Vagina (tissue), 2 donors: ENCODE data around the gene ABCB8. TPM values are rescaled to one million over a fixed set of nuclear protein-coding genes. Genes with fewer than 3 reads are reported as not detected.

ENCODE experiments used
- DNase-seq, 2 donors: peaks; one replicate each; pipeline ENCODE4 v3.0.0-alpha.2; 2017; ENCODE audit errors: extremely low spot score in 2 of 2
- H3K27ac ChIP-seq: fragments of 200-600 bp; sonication (generic); one replicate; pipeline ENCODE4 v1.5.1; 2019
- H3K27me3 ChIP-seq: fragments of 200-600 bp; sonication (generic); one replicate; pipeline ENCODE4 v1.5.1; 2019
- H3K36me3 ChIP-seq, 2 donors: fragments of 200-600 bp; sonication (generic); one replicate each; pipeline ENCODE4 v1.5.1; 2017 to 2019
- H3K4me1 ChIP-seq: fragments of 200-600 bp; sonication (generic); one replicate; pipeline ENCODE4 v1.5.1; 2019
- H3K4me3 ChIP-seq, 2 donors: fragments of 200-600 bp; sonication (generic); 1 replicate in 1 of 2; 2 replicates in 1 of 2; pipeline ENCODE4 v1.5.1; 2016 to 2019
- H3K9me3 ChIP-seq: fragments of 200-600 bp; sonication (generic); one replicate; pipeline ENCODE4 v1.5.1; 2019
- POLR2A ChIP-seq, 2 donors: fragments of 450-650 bp; IDR thresholded peaks; one replicate each; pipeline ENCODE4 v1.6.1; 2017; ENCODE audit warnings: antibody characterized with exemption in 2 of 2, mild to moderate bottlenecking in 2 of 2, moderate library complexity in 2 of 2
- POLR2AphosphoS5 ChIP-seq, 2 donors: sonication (generic); formaldehyde crosslinking; IDR thresholded peaks; one replicate each; pipeline ENCODE4 v1.9.0; 2017; ENCODE audit warnings: antibody characterized with exemption in 2 of 2, mild to moderate bottlenecking in 2 of 2, low read depth in 1 of 2; ENCODE audit not compliant: insufficient read depth in 1 of 2
- intact Hi-C: fragments of 100-400 bp; cut with DNase I; formaldehyde crosslinking; loops from one replicate; pipeline ENCODE4 v1.15.1; 2023
- total RNA-seq: library from RNA; depleted of rRNA; stranded (reverse); fragments of >200 nt; gene quantifications from one replicate; pipeline ENCODE4 v1.2.3, GENCODE V29; 2016
- TF ChIP-seq, protein P1 (sequence below), 3 experiments: fragments of 450-650 bp in 2 of 3; fragments of 200-600 bp in 1 of 3; sonication (generic) in 1 of 3; IDR thresholded peaks; one replicate each; pipeline ENCODE4 v1.5.1; 2017 to 2019; ENCODE audit warnings: antibody characterized with exemption in 3 of 3, mild to moderate bottlenecking in 2 of 3, moderate library complexity in 2 of 3

The ABCB8 gene
- total RNA-seq, 1 donor from 2014 or later: 38.3 TPM

DNA sequence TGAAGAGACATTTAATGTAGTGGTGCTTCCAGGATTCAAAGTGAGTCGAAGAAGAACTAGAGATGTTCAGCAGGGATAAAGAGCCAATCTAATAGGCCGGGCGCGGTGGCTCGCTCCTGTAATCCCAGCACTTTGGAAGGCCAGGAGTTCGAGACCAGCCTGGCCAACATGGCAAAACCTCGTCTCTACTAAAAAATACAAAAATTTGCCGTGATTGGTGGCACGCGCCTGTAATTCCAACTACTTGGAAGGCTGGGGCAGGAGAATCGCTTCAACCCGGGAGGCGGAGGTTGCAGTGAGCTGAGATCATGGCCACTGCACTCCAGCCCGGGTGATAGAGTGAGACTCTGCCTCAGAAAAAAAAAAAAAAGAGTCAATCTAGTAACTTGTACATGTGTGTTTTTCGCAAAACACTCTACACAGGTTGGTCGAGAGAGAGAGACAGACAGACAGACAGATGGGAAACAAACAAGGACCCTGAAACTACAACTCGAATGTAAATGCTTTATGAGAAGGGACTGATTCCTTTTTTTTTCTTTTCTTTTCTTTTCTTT is 775 bp downstream of the ABCB8 start:
- Histone ChIP-seq H3K9me3 (no peaks in the 10 kb centered on the region), H3K27me3 (no peaks in the 10 kb centered on the region), H3K4me1 (peaks cover 21% of the 10 kb centered on the region), H3K36me3 (peaks cover 0 to 3% of the 10 kb centered on the region in 2 donors), H3K27ac (peak overlapping the region; percentile 82), H3K4me3 (peak overlapping the region; percentile 65 to 90)
- no peak for TF ChIP-seq POLR2A (IDR thresholded peaks at IDR 0.05)
- TF ChIP-seq, protein P1, sequence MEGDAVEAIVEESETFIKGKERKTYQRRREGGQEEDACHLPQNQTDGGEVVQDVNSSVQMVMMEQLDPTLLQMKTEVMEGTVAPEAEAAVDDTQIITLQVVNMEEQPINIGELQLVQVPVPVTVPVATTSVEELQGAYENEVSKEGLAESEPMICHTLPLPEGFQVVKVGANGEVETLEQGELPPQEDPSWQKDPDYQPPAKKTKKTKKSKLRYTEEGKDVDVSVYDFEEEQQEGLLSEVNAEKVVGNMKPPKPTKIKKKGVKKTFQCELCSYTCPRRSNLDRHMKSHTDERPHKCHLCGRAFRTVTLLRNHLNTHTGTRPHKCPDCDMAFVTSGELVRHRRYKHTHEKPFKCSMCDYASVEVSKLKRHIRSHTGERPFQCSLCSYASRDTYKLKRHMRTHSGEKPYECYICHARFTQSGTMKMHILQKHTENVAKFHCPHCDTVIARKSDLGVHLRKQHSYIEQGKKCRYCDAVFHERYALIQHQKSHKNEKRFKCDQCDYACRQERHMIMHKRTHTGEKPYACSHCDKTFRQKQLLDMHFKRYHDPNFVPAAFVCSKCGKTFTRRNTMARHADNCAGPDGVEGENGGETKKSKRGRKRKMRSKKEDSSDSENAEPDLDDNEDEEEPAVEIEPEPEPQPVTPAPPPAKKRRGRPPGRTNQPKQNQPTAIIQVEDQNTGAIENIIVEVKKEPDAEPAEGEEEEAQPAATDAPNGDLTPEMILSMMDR (IDR thresholded peaks at IDR 0.05): no peak
- TF ChIP-seq POLR2AphosphoS5 (IDR thresholded peaks at IDR 0.05; ENCODE audit: insufficient read depth in 1 of 2, low read depth in 1 of 2): no peak
- intact Hi-C loops: loop anchor here (2.0 kb wide), 1 partner anchor 54 kb away; the partner anchor contains the start of gene TMUB1
- DNase-seq: no peak

DNA sequence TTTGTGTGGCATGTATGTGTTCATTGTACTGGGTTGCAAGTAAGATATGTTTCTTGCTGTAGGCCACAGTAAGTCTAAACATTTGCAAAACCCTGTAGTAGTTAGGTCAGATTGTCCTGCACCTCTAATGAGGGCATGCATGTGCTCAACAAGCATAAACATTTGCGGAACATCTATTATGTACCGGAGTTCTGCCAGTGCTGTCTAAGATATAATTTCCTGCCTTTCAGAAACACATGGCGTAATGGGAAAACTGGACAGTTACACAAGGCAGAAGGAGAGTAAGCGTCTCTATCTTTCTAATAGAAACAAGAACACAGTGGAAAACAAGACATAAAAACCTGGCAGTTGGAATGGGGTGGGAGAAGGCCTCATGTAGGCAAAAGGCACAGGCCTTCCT is 2.8 kb downstream of the ABCB8 start:
- H3K27me3 ChIP-seq: no peaks in the 10 kb centered on the region
- peaks cover 21% of the 10 kb centered on the region for H3K4me1 ChIP-seq
- TF ChIP-seq POLR2A (IDR thresholded peaks at IDR 0.05) (no peak), POLR2AphosphoS5 (IDR thresholded peaks at IDR 0.05; ENCODE audit: insufficient read depth in 1 of 2, low read depth in 1 of 2) (no peak)
- TF ChIP-seq, protein P1 (IDR thresholded peaks at IDR 0.05): no peak
- peaks cover 0 to 23% of the 10 kb centered on the region in 2 donors for H3K36me3 ChIP-seq
- no peak overlapping the region for H3K4me3 ChIP-seq
- no peak overlapping the region for H3K27ac ChIP-seq
- no peak for DNase-seq
- intact Hi-C loops: no loop called here
- no peaks in the 10 kb centered on the region for H3K9me3 ChIP-seq

DNA sequence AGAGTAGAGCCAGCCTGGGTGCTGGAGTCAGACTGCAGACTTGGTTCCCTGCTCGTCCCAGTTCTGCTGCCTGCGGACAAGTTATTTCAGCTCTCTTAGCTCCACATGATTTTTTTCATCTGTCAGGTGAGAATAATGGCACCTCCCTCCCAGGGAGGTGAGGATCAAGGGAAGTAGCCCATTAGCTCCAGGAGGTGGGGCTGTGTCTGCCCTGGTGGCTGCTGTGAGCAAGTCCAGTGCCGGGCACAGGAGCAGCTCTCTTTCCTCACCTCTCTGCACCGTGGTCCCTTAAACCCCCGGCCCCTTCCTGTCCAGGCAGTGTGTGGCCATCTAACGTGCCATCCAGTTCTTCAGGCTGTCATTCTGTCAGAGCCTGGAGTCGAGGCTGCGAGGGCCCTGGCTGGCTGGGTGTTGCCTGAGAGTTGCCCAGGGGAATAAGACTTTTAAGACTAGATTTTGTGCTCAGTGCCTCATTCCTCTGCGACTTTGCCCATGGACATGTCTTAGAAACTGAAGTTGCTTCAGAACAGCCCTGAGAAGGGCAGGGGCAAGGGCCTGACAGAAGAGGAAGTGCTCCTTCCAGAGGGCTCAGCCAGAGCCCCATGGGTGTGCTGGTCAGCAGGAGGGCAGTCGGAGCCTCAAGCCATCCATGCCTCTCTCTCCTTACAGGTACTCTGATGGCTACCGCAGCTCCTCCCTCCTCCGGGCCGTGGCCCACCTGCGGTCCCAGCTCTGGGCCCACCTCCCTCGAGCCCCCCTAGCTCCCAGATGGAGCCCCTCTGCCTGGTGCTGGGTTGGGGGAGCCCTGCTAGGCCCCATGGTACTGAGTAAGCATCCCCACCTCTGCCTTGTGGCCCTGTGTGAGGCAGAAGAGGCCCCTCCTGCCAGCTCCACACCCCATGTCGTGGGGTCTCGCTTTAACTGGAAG is 5.0 kb downstream of the ABCB8 start:
- Histone ChIP-seq H3K4me1 (peaks cover 13% of the 10 kb centered on the region), H3K4me3 (no peak overlapping the region), H3K36me3 (peaks cover 0 to 33% of the 10 kb centered on the region in 2 donors), H3K27me3 (no peaks in the 10 kb centered on the region), H3K27ac (no peak overlapping the region), H3K9me3 (no peaks in the 10 kb centered on the region)
- intact Hi-C loops: no loop called here
- TF ChIP-seq POLR2A (IDR thresholded peaks at IDR 0.05) (no peak), POLR2AphosphoS5 (IDR thresholded peaks at IDR 0.05; ENCODE audit: insufficient read depth in 1 of 2, low read depth in 1 of 2) (no peak)
- TF ChIP-seq, protein P1 (IDR thresholded peaks at IDR 0.05): no peak
- no peak for DNase-seq

DNA sequence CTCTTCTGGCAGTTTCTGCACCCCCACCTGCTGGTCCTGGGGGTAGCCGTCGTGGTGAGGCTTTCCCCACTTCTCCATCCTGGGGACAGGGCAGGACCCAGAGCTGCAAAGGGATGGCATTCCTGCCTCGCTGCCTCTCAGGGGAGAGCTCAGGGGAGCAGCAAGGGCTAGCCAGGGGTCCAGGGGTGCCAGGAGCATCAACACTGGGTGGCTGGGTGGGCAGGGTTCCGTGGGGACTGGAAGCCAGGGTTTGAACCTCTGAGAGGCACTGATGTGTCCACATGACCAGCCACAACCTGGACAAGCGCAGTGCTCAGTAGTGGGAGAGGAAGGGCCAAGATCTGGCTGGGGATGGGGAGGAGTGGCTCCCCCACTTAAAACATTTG is 5.6 kb downstream of the ABCB8 start:
- H3K9me3 ChIP-seq: no peaks in the 10 kb centered on the region
- TF ChIP-seq, protein P1 (IDR thresholded peaks at IDR 0.05): no peak
- TF ChIP-seq POLR2A (IDR thresholded peaks at IDR 0.05) (no peak), POLR2AphosphoS5 (IDR thresholded peaks at IDR 0.05; ENCODE audit: insufficient read depth in 1 of 2, low read depth in 1 of 2) (no peak)
- no peak overlapping the region for H3K4me3 ChIP-seq
- peaks cover 0 to 33% of the 10 kb centered on the region in 2 donors for H3K36me3 ChIP-seq
- DNase-seq: no peak
- no peaks in the 10 kb centered on the region for H3K27me3 ChIP-seq
- H3K27ac ChIP-seq: no peak overlapping the region
- intact Hi-C loops: no loop called here
- peaks cover 17% of the 10 kb centered on the region for H3K4me1 ChIP-seq
